ENCODE results near the gene STK10. TPM values are rescaled to one million over a fixed set of nuclear protein-coding genes. Genes with fewer than 3 reads are reported as not detected.
"Not testable (repeated sequence)": the region's sequence is repeated elsewhere in the genome, so short reads cannot be mapped to it uniquely, and the experiment has no call there.

Gene STK10
- total and polyA plus RNA-seq, 2 donors (not counting 1 experiment from before 2014, with no cell fraction given), result 97.9 to 253 TPM

DNA sequence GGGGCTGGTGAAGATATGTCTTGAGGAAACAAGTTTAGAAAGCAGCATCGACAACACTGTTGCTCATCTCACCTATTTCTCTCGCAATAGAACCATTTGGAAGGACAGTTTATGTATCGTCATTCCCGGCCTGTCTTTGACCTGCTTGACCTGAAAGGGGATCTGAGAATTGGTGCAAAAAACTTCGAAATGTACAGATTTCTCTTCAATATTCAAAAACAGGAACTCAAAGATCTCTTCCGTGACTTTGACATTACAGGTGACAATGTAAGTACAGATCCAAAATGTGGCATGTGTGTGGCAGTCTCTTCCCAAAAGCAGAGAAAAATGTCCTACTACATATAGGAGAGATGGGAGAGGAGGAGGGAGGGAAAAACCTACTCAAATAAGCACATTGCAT is 12.5 kb upstream of the STK10 start:
- Histone ChIP-seq H3K4me1 (ENCODE audit: control insufficient read depth in 2 of 2, insufficient read depth in 2 of 2, low read length in 2 of 2) (peaks cover 16 to 19% of the 10 kb centered on the region in 2 donors), H3K4me2 (replicated peaks; ENCODE audit: low read depth, low read length, poor library complexity, severe bottlenecking) (peak overlapping the region; percentile 38), H3K79me2 (ENCODE audit: control insufficient read depth, insufficient read depth, low read length) (no peaks in the 10 kb centered on the region), H3K27ac (ENCODE audit: low read length in 2 of 2) (no peak overlapping the region), H2AFZ (ENCODE audit: insufficient read depth, low read depth, low read length, poor library complexity, severe bottlenecking) (peak overlapping the region; percentile 39), H3K9me3 (ENCODE audit: control extremely low read depth in 1 of 3, control insufficient read depth in 2 of 3, insufficient read depth in 1 of 3, low read length in 2 of 3) (no peaks in the 10 kb centered on the region), H3K36me3 (replicated peaks in 1 of 2; ENCODE audit: control extremely low read depth in 1 of 2, control insufficient read depth in 1 of 2, extremely low read depth in 1 of 2, insufficient read depth in 2 of 2, low read length in 1 of 2) (no peaks in the 10 kb centered on the region), H3K9ac (ENCODE audit: low read length) (peak overlapping the region; percentile 15), H3K27me3 (replicated peaks in 1 of 4; ENCODE audit: control extremely low read depth in 1 of 4, control insufficient read depth in 3 of 4, insufficient read depth in 4 of 4, low read length in 3 of 4) (no peaks in the 10 kb centered on the region), H3K4me3 (ENCODE audit: control extremely low read depth in 1 of 5, extremely low read depth in 1 of 5, insufficient read depth in 1 of 5, low read depth in 2 of 5, low read length in 4 of 5) (peak overlapping the region in 1 of 5 experiments; percentile 27), H4K20me1 (ENCODE audit: control insufficient read depth, insufficient read depth, low read length, poor library complexity, severe bottlenecking) (no peaks in the 10 kb centered on the region)
- Mint-ChIP-seq H3K27me3 (no peaks in the 10 kb centered on the region), H3K4me3 (peak overlapping the region; percentile 76), H3K27ac (peak overlapping the region; percentile 71), H3K9me3 (ENCODE audit: insufficient read depth) (no peaks in the 10 kb centered on the region), H3K4me1 (peaks cover 15% of the 10 kb centered on the region)
- intact Hi-C loops (cut with micrococcal nuclease), result no loop called here
- no peak for ATAC-seq (ENCODE audit: low read depth)
- DNase-seq, result peak; percentile 30
- ChIA-PET CTCF (interaction anchor here (0.7 to 1.4 kb wide), 2 partner anchors 12 to 138 kb away, joined by 3 to 7 read pairs; partner anchors contain the start of gene STK10), POLR2A (no interaction called here)
- TF ChIP-seq, protein P1, sequence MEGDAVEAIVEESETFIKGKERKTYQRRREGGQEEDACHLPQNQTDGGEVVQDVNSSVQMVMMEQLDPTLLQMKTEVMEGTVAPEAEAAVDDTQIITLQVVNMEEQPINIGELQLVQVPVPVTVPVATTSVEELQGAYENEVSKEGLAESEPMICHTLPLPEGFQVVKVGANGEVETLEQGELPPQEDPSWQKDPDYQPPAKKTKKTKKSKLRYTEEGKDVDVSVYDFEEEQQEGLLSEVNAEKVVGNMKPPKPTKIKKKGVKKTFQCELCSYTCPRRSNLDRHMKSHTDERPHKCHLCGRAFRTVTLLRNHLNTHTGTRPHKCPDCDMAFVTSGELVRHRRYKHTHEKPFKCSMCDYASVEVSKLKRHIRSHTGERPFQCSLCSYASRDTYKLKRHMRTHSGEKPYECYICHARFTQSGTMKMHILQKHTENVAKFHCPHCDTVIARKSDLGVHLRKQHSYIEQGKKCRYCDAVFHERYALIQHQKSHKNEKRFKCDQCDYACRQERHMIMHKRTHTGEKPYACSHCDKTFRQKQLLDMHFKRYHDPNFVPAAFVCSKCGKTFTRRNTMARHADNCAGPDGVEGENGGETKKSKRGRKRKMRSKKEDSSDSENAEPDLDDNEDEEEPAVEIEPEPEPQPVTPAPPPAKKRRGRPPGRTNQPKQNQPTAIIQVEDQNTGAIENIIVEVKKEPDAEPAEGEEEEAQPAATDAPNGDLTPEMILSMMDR (IDR thresholded peaks at IDR 0.05), result no peak
- TF ChIP-seq EZH2 (IDR thresholded peaks at IDR 0.05; ENCODE audit: borderline replicate concordance, insufficient read depth, low read depth, low read length, poor library complexity, severe bottlenecking), result no peak
- 100% methylated on average over 3 of the region's 6 CpGs for WGBS (ENCODE audit: insufficient coverage)

GRCh38 chr5:172199446-172199845 is 11.4 kb upstream of the STK10 start:
- Histone ChIP-seq H3K79me2 (ENCODE audit: control insufficient read depth, insufficient read depth, low read length) (no peaks in the 10 kb centered on the region), H3K9me3 (ENCODE audit: control extremely low read depth in 1 of 3, control insufficient read depth in 2 of 3, insufficient read depth in 1 of 3, low read length in 2 of 3) (no peaks in the 10 kb centered on the region), H3K36me3 (replicated peaks in 1 of 2; ENCODE audit: control extremely low read depth in 1 of 2, control insufficient read depth in 1 of 2, extremely low read depth in 1 of 2, insufficient read depth in 2 of 2, low read length in 1 of 2) (no peaks in the 10 kb centered on the region), H3K4me2 (replicated peaks; ENCODE audit: low read depth, low read length, poor library complexity, severe bottlenecking) (no peak overlapping the region), H4K20me1 (ENCODE audit: control insufficient read depth, insufficient read depth, low read length, poor library complexity, severe bottlenecking) (no peaks in the 10 kb centered on the region), H3K27ac (ENCODE audit: low read length in 2 of 2) (no peak overlapping the region), H2AFZ (ENCODE audit: insufficient read depth, low read depth, low read length, poor library complexity, severe bottlenecking) (no peak overlapping the region), H3K4me1 (ENCODE audit: control insufficient read depth in 2 of 2, insufficient read depth in 2 of 2, low read length in 2 of 2) (peaks cover 16 to 19% of the 10 kb centered on the region in 2 donors), H3K9ac (ENCODE audit: low read length) (no peak overlapping the region), H3K27me3 (replicated peaks in 1 of 4; ENCODE audit: control extremely low read depth in 1 of 4, control insufficient read depth in 3 of 4, insufficient read depth in 4 of 4, low read length in 3 of 4) (no peaks in the 10 kb centered on the region), H3K4me3 (ENCODE audit: control extremely low read depth in 1 of 5, extremely low read depth in 1 of 5, insufficient read depth in 1 of 5, low read depth in 2 of 5, low read length in 4 of 5) (no peak overlapping the region)
- H3K4me1 Mint-ChIP-seq, result peaks cover 15% of the 10 kb centered on the region
- intact Hi-C loops (cut with micrococcal nuclease), result no loop called here
- DNase-seq, result peak; percentile 13
- WGBS (ENCODE audit: insufficient coverage), result 93% methylated on average over 6 of the region's 10 CpGs
- no peak overlapping the region for H3K4me3 Mint-ChIP-seq
- H3K9me3 Mint-ChIP-seq (ENCODE audit: insufficient read depth), result no peaks in the 10 kb centered on the region
- H3K27me3 Mint-ChIP-seq, result no peaks in the 10 kb centered on the region
- no peak overlapping the region for H3K27ac Mint-ChIP-seq
- TF ChIP-seq EZH2 (IDR thresholded peaks at IDR 0.05; ENCODE audit: borderline replicate concordance, insufficient read depth, low read depth, low read length, poor library complexity, severe bottlenecking), result no peak
- TF ChIP-seq, protein P1 (IDR thresholded peaks at IDR 0.05), result no peak
- no peak for ATAC-seq (ENCODE audit: low read depth)
- CTCF ChIA-PET, result interaction anchor here (0.7 to 1.4 kb wide), 2 partner anchors 11 to 137 kb away, joined by 3 to 7 read pairs; partner anchors contain the start of gene STK10
- POLR2A ChIA-PET, result interaction anchor here (0.5 to 0.7 kb wide), 2 partner anchors 41 to 81 kb away, joined by 6 to 9 read pairs; no protein-coding TSS in a partner anchor

DNA sequence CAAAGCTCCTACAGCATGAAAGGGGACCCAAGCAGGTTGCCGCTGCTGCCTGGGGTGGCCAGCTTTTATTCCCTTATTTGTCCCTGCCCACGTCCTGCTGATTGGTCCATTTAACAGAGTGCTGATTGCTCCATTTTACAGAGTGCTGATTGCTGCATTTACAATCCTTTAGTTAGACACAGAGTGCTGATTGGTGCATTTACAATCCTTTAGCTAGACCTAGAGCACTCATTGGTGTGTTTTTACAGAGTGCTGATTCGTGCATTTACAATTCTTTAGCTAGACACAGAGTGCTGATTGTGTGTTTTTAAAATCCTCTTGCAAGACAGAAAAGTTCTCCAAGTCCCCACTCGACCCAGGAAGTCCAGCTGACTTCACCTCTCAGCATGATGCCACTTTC is 9.8 kb upstream of the STK10 start:
- intact Hi-C loops (cut with micrococcal nuclease); H3K27ac ChIP-seq (ENCODE audit: low read length in 2 of 2); H3K9me3 ChIP-seq (ENCODE audit: control extremely low read depth in 1 of 3, control insufficient read depth in 2 of 3, insufficient read depth in 1 of 3, low read length in 2 of 3); H3K9me3 Mint-ChIP-seq (ENCODE audit: insufficient read depth); H3K27me3 Mint-ChIP-seq; DNase-seq; H3K36me3 ChIP-seq (replicated peaks in 1 of 2; ENCODE audit: control extremely low read depth in 1 of 2, control insufficient read depth in 1 of 2, extremely low read depth in 1 of 2, insufficient read depth in 2 of 2, low read length in 1 of 2); H3K4me3 ChIP-seq (ENCODE audit: control extremely low read depth in 1 of 5, extremely low read depth in 1 of 5, insufficient read depth in 1 of 5, low read depth in 2 of 5, low read length in 4 of 5); H3K9ac ChIP-seq (ENCODE audit: low read length); H3K4me2 ChIP-seq (replicated peaks; ENCODE audit: low read depth, low read length, poor library complexity, severe bottlenecking); H3K27ac Mint-ChIP-seq; H3K4me3 Mint-ChIP-seq; H3K79me2 ChIP-seq (ENCODE audit: control insufficient read depth, insufficient read depth, low read length); ATAC-seq (ENCODE audit: low read depth); H4K20me1 ChIP-seq (ENCODE audit: control insufficient read depth, insufficient read depth, low read length, poor library complexity, severe bottlenecking); H3K27me3 ChIP-seq (replicated peaks in 1 of 4; ENCODE audit: control extremely low read depth in 1 of 4, control insufficient read depth in 3 of 4, insufficient read depth in 4 of 4, low read length in 3 of 4); H2AFZ ChIP-seq (ENCODE audit: insufficient read depth, low read depth, low read length, poor library complexity, severe bottlenecking): not testable (repeated sequence)
- H3K4me1 ChIP-seq (ENCODE audit: control insufficient read depth in 2 of 2, insufficient read depth in 2 of 2, low read length in 2 of 2), result peaks cover 16 to 19% of the 10 kb centered on the region in 2 donors
- ChIA-PET POLR2A (interaction anchor here (0.6 kb wide), 1 partner anchor 8 kb away, joined by 9 read pairs; no protein-coding TSS in a partner anchor), CTCF (interaction anchor here (1.5 to 1.8 kb wide), 2 partner anchors 9 to 286 kb away, joined by 3 to 7 read pairs; partner anchors contain the start of gene STK10)
- peaks cover 15% of the 10 kb centered on the region for H3K4me1 Mint-ChIP-seq
- 93% methylated on average over 4 of the region's 4 CpGs for WGBS (ENCODE audit: insufficient coverage)
